Prostate gland (tissue), 2 donors: ENCODE measurements around the gene NAPG. TPM values are rescaled to one million over a fixed set of nuclear protein-coding genes. Genes with fewer than 3 reads are reported as not detected.
"Not testable (repeated sequence)": the region's sequence is repeated elsewhere in the genome, so short reads cannot be mapped to it uniquely, and the experiment has no call there.

Experiments
- DNase-seq: peaks from one replicate; pipeline ENCODE4 v3.0.0-alpha.2; 2019; ENCODE audit warnings: low spot score
- H3K27ac ChIP-seq, 2 donors: fragments of 200-600 bp; sonication (generic); 2 replicates each; pipeline ENCODE4 v1.5.1; 2017 to 2019
- H3K27me3 ChIP-seq: fragments of 200-600 bp; sonication (generic); replicated peaks from 2 replicates; pipeline ENCODE4 v1.5.1; 2019; ENCODE audit not compliant: insufficient read depth
- H3K36me3 ChIP-seq, 2 donors: fragments of 200-600 bp; sonication (generic); 1 replicate in 1 of 2; 2 replicates in 1 of 2; pipeline versions ENCODE4 v1.5.1 to v1.8.1; 2017 to 2019
- H3K4me1 ChIP-seq: fragments of 200-600 bp; sonication (generic); replicated peaks from 2 replicates; pipeline ENCODE4 v1.5.1; 2019
- H3K4me3 ChIP-seq, 2 donors: fragments of 200-600 bp; sonication (generic); 2 replicates each; pipeline ENCODE4 v1.5.1; 2017 to 2019
- H3K9me3 ChIP-seq: fragments of 200-600 bp; sonication (generic); 2 replicates; pipeline ENCODE4 v1.5.1; 2017
- CTCF ChIP-seq, 4 experiments: fragments of 200-600 bp in 2 of 4; fragments of 450-650 bp in 2 of 4; sonication (generic) in 2 of 4; IDR thresholded peaks; 1 replicate in 3 of 4; 2 replicates in 1 of 4; pipeline ENCODE4 v1.5.1; 2016 to 2019; ENCODE audit warnings: antibody characterized with exemption in 4 of 4, mild to moderate bottlenecking in 2 of 4, moderate library complexity in 2 of 4
- POLR2A ChIP-seq: fragments of 450-650 bp; IDR thresholded peaks from one replicate; pipeline ENCODE4 v1.6.1; 2016; ENCODE audit warnings: antibody characterized with exemption, mild to moderate bottlenecking
- POLR2AphosphoS5 ChIP-seq: sonication (generic); formaldehyde crosslinking; IDR thresholded peaks from one replicate; pipeline ENCODE4 v1.6.1; 2017; ENCODE audit warnings: antibody characterized with exemption
- WGBS: methylation state at CpG from one replicate; pipeline ENCODE4 v1.1.5; 2018; 5-methylcytosine and 5-hydroxymethylcytosine counted together
- intact Hi-C: fragments of 100-400 bp; cut with DNase I; formaldehyde crosslinking; loops from one replicate; pipeline ENCODE4 v1.14.2; 2022
- total RNA-seq, 2 donors: library from RNA; depleted of rRNA; stranded (reverse); fragments of >200 nt; gene quantifications; one replicate each; pipeline ENCODE4 v1.1.0, GENCODE V29; 2016

The NAPG gene
- total RNA-seq, 2 donors from 2014 or later, result 23.2 to 47.5 TPM

- no peaks in the 10 kb centered on the region for H3K27me3 ChIP-seq
- H3K27ac ChIP-seq, result no peak overlapping the region
- intact Hi-C loops, result loop anchor here (10.0 kb wide), 1 partner anchor 988 kb away; no protein-coding TSS in a partner anchor
- H3K9me3 ChIP-seq, result no peaks in the 10 kb centered on the region
- no peaks in the 10 kb centered on the region for H3K36me3 ChIP-seq
- TF ChIP-seq CTCF (IDR thresholded peaks at IDR 0.05), result no peak
- no peak for TF ChIP-seq POLR2A
- no peak for TF ChIP-seq POLR2AphosphoS5
- no peak overlapping the region for H3K4me3 ChIP-seq
- no peaks in the 10 kb centered on the region for H3K4me1 ChIP-seq
- no peak for DNase-seq
- WGBS, result 91% methylated on average over 3 of the region's 3 CpGs
These were observed 40.6 kb downstream of the NAPG start for GRCh38 chr18:10566390-10566789.

DNA sequence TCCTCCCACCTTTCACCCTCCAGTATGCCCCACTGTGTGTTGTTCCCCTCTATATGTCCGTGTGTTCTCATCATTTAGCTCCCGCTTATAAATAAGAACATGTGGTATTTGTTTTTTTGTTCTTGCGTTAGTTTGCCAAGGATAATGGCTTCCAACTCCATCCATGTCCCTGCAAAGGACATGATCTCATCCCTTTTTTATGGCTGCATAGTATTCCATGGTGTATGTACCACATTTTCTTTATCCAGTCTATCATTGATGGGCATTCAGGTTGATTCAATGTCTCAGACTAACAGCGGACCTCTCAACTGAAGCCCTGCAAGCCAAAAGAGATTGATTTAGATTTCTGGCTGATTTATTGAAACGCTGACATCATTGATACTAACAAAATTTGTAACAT lies 44.1 kb downstream of the NAPG start:
- not testable (repeated sequence) for H3K4me3 ChIP-seq, H3K27me3 ChIP-seq, H3K4me1 ChIP-seq, H3K36me3 ChIP-seq, H3K9me3 ChIP-seq, DNase-seq, H3K27ac ChIP-seq
- intact Hi-C loops, result loop anchor here (10.0 kb wide), 1 partner anchor 985 kb away; no protein-coding TSS in a partner anchor
- 96% methylated on average over 5 of the region's 5 CpGs for WGBS

- TF ChIP-seq CTCF (IDR thresholded peaks at IDR 0.05), result no peak
- TF ChIP-seq POLR2A, result no peak
- no peak for TF ChIP-seq POLR2AphosphoS5
- Histone ChIP-seq H3K27ac (no peak overlapping the region), H3K4me3 (no peak overlapping the region), H3K36me3 (no peaks in the 10 kb centered on the region), H3K4me1 (no peaks in the 10 kb centered on the region), H3K27me3 (no peaks in the 10 kb centered on the region), H3K9me3 (no peaks in the 10 kb centered on the region)
- no peak for DNase-seq
- intact Hi-C loops, result no loop called here
- WGBS, result 100% methylated on average over 1 of the region's 1 CpG
These were observed 44.8 kb downstream of the NAPG start for GRCh38 chr18:10570622-10571021.

DNA sequence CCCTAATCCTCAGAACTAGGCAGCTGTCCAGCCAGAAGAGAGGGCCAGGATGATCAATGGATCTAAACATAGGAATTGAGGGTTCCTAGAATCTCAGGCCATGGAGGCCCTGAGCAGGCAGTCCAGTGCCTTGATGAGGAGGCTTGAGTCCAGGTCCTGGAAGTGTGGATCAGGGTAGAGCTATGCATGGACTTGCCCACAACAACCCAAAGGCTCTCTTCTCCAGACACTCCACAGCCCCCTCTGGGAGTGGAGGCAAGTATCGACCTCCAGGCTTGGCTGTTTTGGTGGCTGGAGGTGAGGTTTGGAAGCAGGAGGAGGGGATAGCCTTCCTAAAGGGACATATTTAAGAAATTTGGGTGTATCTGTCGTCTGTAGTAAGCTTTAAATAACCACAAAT lies 45.7 kb downstream of the NAPG start:
- Histone ChIP-seq H3K27me3 (no peaks in the 10 kb centered on the region), H3K27ac (no peak overlapping the region), H3K9me3 (no peaks in the 10 kb centered on the region), H3K36me3 (no peaks in the 10 kb centered on the region), H3K4me1 (no peaks in the 10 kb centered on the region), H3K4me3 (no peak overlapping the region)
- WGBS, result 87% methylated on average over 2 of the region's 2 CpGs
- TF ChIP-seq POLR2A (no peak), POLR2AphosphoS5 (no peak)
- intact Hi-C loops, result no loop called here
- DNase-seq, result no peak

DNA sequence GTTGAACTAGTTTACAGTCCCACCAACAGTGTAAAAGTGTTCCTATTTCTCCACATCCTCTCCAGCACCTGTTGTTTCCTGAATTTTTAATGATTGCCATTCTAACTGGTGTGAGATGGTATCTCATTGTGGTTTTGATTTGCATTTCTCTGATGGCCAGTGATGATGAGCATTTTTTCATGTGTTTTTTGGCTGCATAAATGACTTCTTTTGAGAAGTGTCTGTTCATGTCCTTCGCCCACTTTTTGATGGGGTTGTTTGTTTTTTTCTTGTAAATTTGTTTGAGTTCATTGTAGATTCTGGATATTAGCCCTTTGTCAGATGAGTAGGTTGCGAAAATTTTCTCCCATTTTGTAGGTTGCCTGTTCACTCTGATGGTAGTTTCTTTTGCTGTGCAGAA lies 47.4 kb downstream of the NAPG start:
- H3K27me3 ChIP-seq, intact Hi-C loops, H3K27ac ChIP-seq, H3K9me3 ChIP-seq, H3K36me3 ChIP-seq, H3K4me1 ChIP-seq, H3K4me3 ChIP-seq, DNase-seq: not testable (repeated sequence)
- no CpG with 5 or more reads among the region's 2 CpGs for WGBS

DNA sequence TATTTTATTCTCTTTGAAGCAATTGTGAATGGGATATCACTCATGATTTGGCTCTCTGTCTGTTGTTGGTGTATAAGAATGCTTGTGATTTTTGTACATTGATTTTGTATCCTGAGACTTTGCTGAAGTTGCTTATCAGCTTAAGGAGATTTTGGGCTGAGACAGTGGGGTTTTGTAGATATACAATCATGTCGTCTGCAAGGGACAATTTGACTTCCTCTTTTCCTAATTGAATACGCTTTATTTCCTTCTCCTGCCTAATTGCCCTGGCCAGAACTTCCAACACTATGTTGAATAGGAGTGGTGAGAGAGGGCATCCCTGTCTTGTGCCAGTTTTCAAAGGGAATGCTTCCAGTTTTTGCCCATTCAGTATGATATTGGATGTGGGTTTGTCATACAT lies 48.6 kb downstream of the NAPG start:
- DNase-seq, H3K4me1 ChIP-seq, H3K27ac ChIP-seq, H3K27me3 ChIP-seq, H3K4me3 ChIP-seq, intact Hi-C loops, H3K9me3 ChIP-seq, H3K36me3 ChIP-seq: not testable (repeated sequence)
- WGBS, result 88% methylated on average over 2 of the region's 2 CpGs

DNA sequence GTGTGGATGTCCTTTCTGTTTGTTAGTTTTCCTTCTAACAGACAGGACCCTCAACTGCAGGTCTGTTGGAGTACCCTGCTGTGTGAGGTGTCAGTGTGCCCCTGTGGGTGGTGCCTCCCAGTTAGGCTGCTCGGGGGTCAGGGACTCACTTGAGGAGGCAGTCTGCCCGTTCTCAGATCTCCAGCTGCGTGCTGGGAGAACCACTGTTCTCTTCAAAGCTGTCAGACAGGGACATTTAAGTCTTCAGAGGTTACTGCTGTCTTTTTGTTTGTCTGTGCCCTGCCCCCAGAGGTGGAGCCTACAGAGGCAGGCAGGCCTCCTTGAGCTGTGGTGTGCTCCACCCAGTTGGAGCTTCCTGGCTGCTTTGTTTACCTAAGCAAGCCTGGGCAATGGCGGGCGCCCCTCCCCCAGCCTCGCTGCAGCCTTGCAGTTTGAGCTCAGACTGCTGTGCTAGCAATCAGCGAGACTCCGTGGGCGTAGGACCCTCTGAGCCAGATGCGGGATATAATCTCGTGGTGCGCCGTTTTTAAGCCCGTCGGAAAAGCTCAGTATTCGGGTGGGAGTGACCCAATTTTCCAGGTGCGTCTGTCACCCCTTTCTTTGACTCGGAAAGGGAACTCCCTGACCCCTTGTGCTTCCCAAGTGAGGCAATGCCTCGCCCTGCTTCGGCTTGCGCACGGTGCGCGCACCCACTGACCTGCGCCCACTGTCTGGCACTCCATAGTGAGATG lies 52.2 kb downstream of the NAPG start:
- DNase-seq, intact Hi-C loops, H3K27me3 ChIP-seq, H3K9me3 ChIP-seq, H3K27ac ChIP-seq, H3K36me3 ChIP-seq, H3K4me1 ChIP-seq, H3K4me3 ChIP-seq: not testable (repeated sequence)
- peak; percentile 20 for TF ChIP-seq POLR2AphosphoS5
- 66% methylated on average over 25 of the region's 25 CpGs for WGBS

- WGBS, result over 99% methylated on average over 11 of the region's 11 CpGs
- H3K9me3 ChIP-seq, H3K36me3 ChIP-seq, H3K27ac ChIP-seq, H3K4me1 ChIP-seq, H3K27me3 ChIP-seq, DNase-seq, intact Hi-C loops, H3K4me3 ChIP-seq: not testable (repeated sequence)
These were observed 52.7 kb downstream of the NAPG start for GRCh38 chr18:10578573-10578899.
